Measurements from ENCODE around the gene KCNG2.

DNA sequence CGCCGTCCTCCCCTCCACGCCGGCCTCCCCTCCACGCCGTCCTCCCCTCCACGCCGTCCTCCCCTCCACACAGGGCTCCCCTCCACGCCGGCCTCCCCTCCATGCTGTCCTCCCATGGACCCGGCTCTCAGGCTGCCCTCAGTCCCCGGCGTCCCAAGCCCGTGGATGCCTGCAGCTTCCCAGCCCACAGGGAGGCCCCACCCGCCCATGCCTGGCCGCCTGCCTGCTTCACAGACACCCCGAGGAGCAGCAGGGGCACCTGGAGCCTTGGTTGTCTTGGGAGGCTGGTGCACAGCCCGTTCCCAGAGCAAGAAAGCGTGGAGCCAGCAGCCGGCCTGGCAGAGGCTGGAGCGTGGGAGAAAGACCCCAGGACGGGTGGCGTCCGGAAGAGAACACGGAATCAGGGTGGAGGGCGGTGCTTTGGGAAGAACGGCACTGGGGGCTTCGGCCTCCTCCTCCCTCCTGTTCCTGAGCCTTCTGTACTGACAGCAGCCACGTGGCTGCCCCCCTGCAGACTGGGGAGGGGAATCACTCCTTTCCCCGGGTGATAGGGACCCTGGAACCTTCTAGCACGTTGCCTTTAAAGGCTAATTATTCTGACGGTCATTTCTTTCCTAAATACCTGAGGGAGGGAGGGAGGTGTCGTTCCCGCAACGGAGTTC lies 26.2 kb upstream of the KCNG2 start:
- TF ChIP-seq CTCF (IDR thresholded peaks at IDR 0.05; ENCODE audit: insufficient read depth, low read length, poor library complexity, severe bottlenecking): no peak
- TF ChIP-seq EZH2phosphoT487 (conservative IDR thresholded peaks at IDR 0.05; ENCODE audit: low read length): no peak

Measured in SU-DHL-6 (cell line).